OCI-LY3 (cell line): ENCODE data around the gene KIF2B.
"Not testable (repeated sequence)": the region's sequence is repeated elsewhere in the genome, so short reads cannot be mapped to it uniquely, and the experiment has no call there.

ENCODE experiments used
- H2AFZ ChIP-seq: fragments of 200-600, 300-600 bp; shearing (Covaris generic); 2 replicates; pipeline ENCODE4 v1.6.0; 2014; ENCODE audit warnings: antibody characterized with exemption, low read depth, low read length
- H3K27ac ChIP-seq: fragments of 200-600, 300-600 bp; sonication (generic); 2 replicates; pipeline ENCODE4 v1.5.1; 2014; ENCODE audit warnings: mild to moderate bottlenecking, low read length, moderate library complexity, mixed read lengths
- H3K27me3 ChIP-seq: fragments of 200-600, 300-600 bp; sonication (generic); 2 replicates; pipeline ENCODE4 v1.6.1; 2014; ENCODE audit warnings: low read depth, low read length, mixed read lengths
- H3K36me3 ChIP-seq: fragments of 200-600, 300-600 bp; sonication (generic); replicated peaks from 2 replicates; pipeline ENCODE3; 2014; ENCODE audit warnings: low read depth, low read length, mixed read lengths
- H3K4me1 ChIP-seq: fragments of 300-600, 200-600 bp; sonication (generic); 2 replicates; pipeline ENCODE4 v1.6.1; 2014; ENCODE audit warnings: low read length, mixed read lengths
- H3K4me2 ChIP-seq: fragments of 200-600, 300-600 bp; sonication (generic); 2 replicates; pipeline ENCODE4 v1.6.1; 2014; ENCODE audit warnings: low read length, mixed read lengths
- H3K4me3 ChIP-seq: fragments of 300-600, 200-600 bp; sonication (generic); 2 replicates; pipeline ENCODE4 v1.5.1; 2014; ENCODE audit warnings: antibody characterized with exemption, mild to moderate bottlenecking, low read length, moderate library complexity
- H3K79me2 ChIP-seq: fragments of 300-600, 200-600 bp; shearing (Covaris generic); 2 replicates; pipeline ENCODE4 v1.6.1; 2014; ENCODE audit warnings: mild to moderate bottlenecking, low read length, mixed read lengths
- H3K9ac ChIP-seq: fragments of 300-600, 200-600 bp; shearing (Covaris generic); 2 replicates; pipeline ENCODE4 v1.6.0; 2014; ENCODE audit warnings: mild to moderate bottlenecking, low read length, moderate library complexity
- H3K9me3 ChIP-seq: fragments of 200-600, 300-600 bp; shearing (Covaris generic); 2 replicates; pipeline ENCODE4 v1.6.1; 2014; ENCODE audit warnings: low read length, mixed read lengths; ENCODE audit not compliant: insufficient read depth
- H4K20me1 ChIP-seq: fragments of 200-600, 300-600 bp; sonication (generic); 2 replicates; pipeline ENCODE4 v1.6.1; 2016; ENCODE audit warnings: low read length, mixed read lengths; ENCODE audit not compliant: insufficient read depth
- CTCF ChIP-seq: fragments of 200-600, 300-600 bp; sonication (generic); IDR thresholded peaks from 2 replicates; pipeline ENCODE4 v1.5.1; 2014; ENCODE audit warnings: antibody characterized with exemption, low read length, low read depth
- EZH2phosphoT487 ChIP-seq: fragments of 200-600 bp; shearing (Covaris generic); IDR thresholded peaks from 2 replicates; pipeline ENCODE4 v1.6.1; 2018; ENCODE audit warnings: antibody characterized with exemption, mixed run types, low read depth

Gene KIF2B

GRCh38 chr17:53844491-53845107, 21.9 kb downstream of the KIF2B start:
- H3K79me2 ChIP-seq, result no peaks in the 10 kb centered on the region
- no peaks in the 10 kb centered on the region for H4K20me1 ChIP-seq
- TF ChIP-seq CTCF (no peak), EZH2phosphoT487 (no peak)
- no peaks in the 10 kb centered on the region for H3K36me3 ChIP-seq
- H2AFZ ChIP-seq, result no peak overlapping the region
- H3K4me1 ChIP-seq, result no peaks in the 10 kb centered on the region
- no peak overlapping the region for H3K4me2 ChIP-seq
- H3K9me3 ChIP-seq, result no peaks in the 10 kb centered on the region
- H3K4me3 ChIP-seq, result no peak overlapping the region
- H3K27ac ChIP-seq, result no peak overlapping the region
- no peaks in the 10 kb centered on the region for H3K27me3 ChIP-seq
- H3K9ac ChIP-seq, result no peak overlapping the region

GRCh38 chr17:53871128-53871527, 48.4 kb downstream of the KIF2B start:
- H2AFZ ChIP-seq, H3K9me3 ChIP-seq, H3K9ac ChIP-seq, H4K20me1 ChIP-seq, H3K27me3 ChIP-seq, H3K4me3 ChIP-seq, H3K36me3 ChIP-seq, H3K4me2 ChIP-seq, H3K27ac ChIP-seq, H3K79me2 ChIP-seq, H3K4me1 ChIP-seq: not testable (repeated sequence)
